T47D (cell line): ENCODE measurements around the gene SERPINB8.
A peak's percentile ranks its signal among the peaks of the same experiment; 100 is the strongest.

ENCODE experiments used
- DNase-seq, 2 experiments: peaks; one replicate each; pipeline versions ENCODE4 v3.0.0 to v3.0.0-alpha.2; 2011 to 2012; ENCODE audit warnings: low read depth in 1 of 2, low spot score in 1 of 2
- JUND ChIP-seq: IDR thresholded peaks from 2 replicates; pipeline ENCODE4 v1.6.1; 2012; ENCODE audit warnings: low read depth
- in situ Hi-C: cut with HindIII; loops from 2 replicates; pipeline ENCODE4 v1.10.0; 2016; ENCODE audit warnings: low sequenced_read_pairs, low pct_unique_long_range_greater_than_20kb

Gene SERPINB8

GRCh38 chr18:63949068-63949737 is 20.7 kb upstream of the SERPINB8 start, which contains the start of gene HMSD:
Gene HMSD (plus strand): TSS chr18:63949301. CDS start chr18:63953456, 4,155 bp downstream.
- in situ Hi-C loops, result no loop called here
- DNase-seq, result peak; percentile 15 to 37
- TF ChIP-seq JUND, result no peak

- DNase-seq, result no peak
- in situ Hi-C loops, result no loop called here
- no peak for TF ChIP-seq JUND
These were observed 18.6 kb upstream of the SERPINB8 start for GRCh38 chr18:63951302-63951705.

- no peak for DNase-seq
- in situ Hi-C loops, result no loop called here
- no peak for TF ChIP-seq JUND
These were observed 16.1 kb upstream of the SERPINB8 start for GRCh38 chr18:63953811-63954210.

- in situ Hi-C loops, result no loop called here
- no peak for TF ChIP-seq JUND
- DNase-seq, result no peak
These were observed 13.1 kb upstream of the SERPINB8 start for GRCh38 chr18:63956755-63957154.

- no peak for TF ChIP-seq JUND
- DNase-seq, result no peak
- in situ Hi-C loops, result no loop called here
These were observed 9.0 kb upstream of the SERPINB8 start for GRCh38 chr18:63960891-63961290.

- in situ Hi-C loops, result no loop called here
- no peak for TF ChIP-seq JUND
- DNase-seq, result no peak
These were observed 8.4 kb upstream of the SERPINB8 start for GRCh38 chr18:63961435-63961980.

- TF ChIP-seq JUND, result no peak
- no peak for DNase-seq
- in situ Hi-C loops, result no loop called here
These were observed 7.7 kb upstream of the SERPINB8 start for GRCh38 chr18:63962137-63962536.

GRCh38 chr18:63963615-63964256 is 6.1 kb upstream of the SERPINB8 start:
- in situ Hi-C loops, result no loop called here
- TF ChIP-seq JUND, result no peak
- DNase-seq, result peak in 1 of 2 experiments; percentile 71

- DNase-seq, result no peak
- TF ChIP-seq JUND, result no peak
- in situ Hi-C loops, result no loop called here
These were observed 5.0 kb upstream of the SERPINB8 start for GRCh38 chr18:63964908-63965307.

- TF ChIP-seq JUND, result no peak
- in situ Hi-C loops, result no loop called here
- no peak for DNase-seq
These were observed 4.1 kb upstream of the SERPINB8 start for GRCh38 chr18:63965716-63966330.

GRCh38 chr18:63970809-63971205 is 926 bp downstream of the SERPINB8 start:
- TF ChIP-seq JUND, result no peak
- in situ Hi-C loops, result no loop called here
- DNase-seq, result no peak

- in situ Hi-C loops, result no loop called here
- no peak for TF ChIP-seq JUND
- DNase-seq, result no peak
These were observed 1.6 kb downstream of the SERPINB8 start for GRCh38 chr18:63971320-63972001.
